HUES64 (cell line): ENCODE data around the gene SLC35E4.

Experiments
- H3K27ac ChIP-seq: 2 replicates; pipeline ENCODE4 v1.7.0; 2013; ENCODE audit warnings: low read depth, low read length, inconsistent platforms
- H3K27me3 ChIP-seq: 2 replicates; pipeline ENCODE4 v1.6.1; 2013; ENCODE audit warnings: mild to moderate bottlenecking, low read length; ENCODE audit not compliant: insufficient read depth
- H3K36me3 ChIP-seq: 2 replicates; pipeline ENCODE4 v1.6.1; 2013; ENCODE audit warnings: mild to moderate bottlenecking, low read length; ENCODE audit not compliant: insufficient read depth
- H3K4me1 ChIP-seq: 2 replicates; pipeline ENCODE4 v1.6.1; 2013; ENCODE audit warnings: mild to moderate bottlenecking, low read length, moderate library complexity; ENCODE audit not compliant: insufficient read depth
- H3K4me3 ChIP-seq: 2 replicates; pipeline ENCODE4 v1.5.1; 2013; ENCODE audit warnings: mild to moderate bottlenecking, low read length, moderate library complexity
- H3K9ac ChIP-seq: 2 replicates; pipeline ENCODE4 v1.6.1; 2013; ENCODE audit warnings: mild to moderate bottlenecking, low read depth, low read length
- H3K9me3 ChIP-seq: 2 replicates; pipeline ENCODE4 v1.6.1; 2013; ENCODE audit warnings: low read depth, low read length; ENCODE audit not compliant: insufficient read depth
- WGBS: fragments of 150-250, 120-280 bp; methylation state at CpG from one replicate; pipeline ENCODE4 v1.1.7; 2013; ENCODE audit warnings: missing lambda C conversion rate; 5-methylcytosine and 5-hydroxymethylcytosine counted together

The SLC35E4 gene

GRCh38 chr22:30652852-30653251 is 17.3 kb downstream of the SLC35E4 start:
- no peak overlapping the region for H3K9ac ChIP-seq
- H3K36me3 ChIP-seq, result no peaks in the 10 kb centered on the region
- no peaks in the 10 kb centered on the region for H3K9me3 ChIP-seq
- H3K4me1 ChIP-seq, result peaks cover 6% of the 10 kb centered on the region; the same call in 1 of the 2 replicates
- no peaks in the 10 kb centered on the region for H3K27me3 ChIP-seq
- no peak overlapping the region for H3K4me3 ChIP-seq
- H3K27ac ChIP-seq, result no peak overlapping the region
- 84% methylated on average over 2 of the region's 2 CpGs for WGBS

DNA sequence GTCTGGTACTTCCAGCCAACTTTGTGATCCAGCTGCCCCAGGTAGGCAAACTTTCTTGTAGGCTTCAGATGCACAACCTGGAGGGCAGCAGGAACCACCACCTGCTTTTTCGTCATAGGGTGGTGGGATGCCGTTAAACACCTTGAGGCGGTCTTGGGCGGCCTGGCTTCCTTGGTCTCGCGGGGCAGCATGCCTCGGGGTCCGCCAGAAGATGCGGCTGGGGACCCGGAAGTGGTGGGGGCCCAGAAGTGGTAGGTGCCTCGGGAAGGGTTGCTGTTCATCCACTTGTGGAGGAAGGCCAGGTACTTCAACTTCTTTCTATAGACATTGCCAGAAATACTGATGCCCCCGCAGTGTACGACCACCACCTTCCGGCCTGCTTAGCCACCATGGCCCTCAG is 18.8 kb downstream of the SLC35E4 start:
- Histone ChIP-seq H3K4me3 (no peak overlapping the region), H3K27ac (no peak overlapping the region), H3K36me3 (no peaks in the 10 kb centered on the region), H3K9me3 (no peaks in the 10 kb centered on the region), H3K4me1 (peaks cover 6% of the 10 kb centered on the region; the same call in 1 of the 2 replicates), H3K27me3 (no peaks in the 10 kb centered on the region), H3K9ac (no peak overlapping the region)
- WGBS, result 95% methylated on average over 14 of the region's 14 CpGs

GRCh38 chr22:30655532-30655931 is 20.0 kb downstream of the SLC35E4 start:
- H3K27ac ChIP-seq, result peak overlapping the region; percentile 81; the same call in 1 of the 2 replicates
- no peaks in the 10 kb centered on the region for H3K9me3 ChIP-seq
- H3K27me3 ChIP-seq, result no peaks in the 10 kb centered on the region
- H3K4me3 ChIP-seq, result no peak overlapping the region
- no peak overlapping the region for H3K9ac ChIP-seq
- H3K4me1 ChIP-seq, result peaks cover 6% of the 10 kb centered on the region; the same call in 1 of the 2 replicates
- 4% methylated on average over 2 of the region's 3 CpGs for WGBS
- H3K36me3 ChIP-seq, result no peaks in the 10 kb centered on the region

DNA sequence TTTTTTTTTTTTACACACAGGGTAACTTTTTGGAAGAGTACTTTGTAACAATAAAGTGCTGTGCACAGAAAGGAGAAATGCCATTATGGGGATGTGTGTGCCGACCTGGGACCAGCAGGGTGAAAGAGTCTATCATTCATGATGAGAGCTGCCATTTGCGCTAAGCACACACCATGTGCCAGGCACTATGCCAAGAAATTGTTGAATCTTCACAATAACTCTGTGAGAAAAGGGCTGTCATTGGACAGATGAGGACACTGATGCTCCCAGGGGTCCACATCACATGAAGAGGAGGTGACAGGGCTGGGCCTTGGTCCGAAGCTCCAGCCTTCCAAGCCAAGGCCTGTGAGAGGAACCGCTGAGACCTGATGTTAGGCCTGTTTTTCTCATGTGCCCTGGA is 26.5 kb downstream of the SLC35E4 start:
- Histone ChIP-seq H3K9ac (no peak overlapping the region), H3K27me3 (peaks cover 10% of the 10 kb centered on the region; the same call in 1 of the 2 replicates), H3K9me3 (no peaks in the 10 kb centered on the region), H3K4me1 (peaks cover 5% of the 10 kb centered on the region), H3K4me3 (no peak overlapping the region), H3K36me3 (no peaks in the 10 kb centered on the region), H3K27ac (no peak overlapping the region)
- whole genome bisulfite sequencing, result 95% methylated on average over 4 of the region's 4 CpGs

GRCh38 chr22:30664798-30665197 is 29.2 kb downstream of the SLC35E4 start:
- Histone ChIP-seq H3K27me3 (peaks cover 25% of the 10 kb centered on the region), H3K36me3 (no peaks in the 10 kb centered on the region), H3K4me1 (peaks cover 7% of the 10 kb centered on the region), H3K27ac (no peak overlapping the region), H3K4me3 (no peak overlapping the region), H3K9ac (no peak overlapping the region), H3K9me3 (no peaks in the 10 kb centered on the region)
- WGBS, result 97% methylated on average over 13 of the region's 13 CpGs

GRCh38 chr22:30665266-30665665 is 29.7 kb downstream of the SLC35E4 start:
- H3K4me3 ChIP-seq, result no peak overlapping the region
- H3K9me3 ChIP-seq, result no peaks in the 10 kb centered on the region
- no peaks in the 10 kb centered on the region for H3K36me3 ChIP-seq
- WGBS, result 87% methylated on average over 2 of the region's 2 CpGs
- no peak overlapping the region for H3K9ac ChIP-seq
- no peak overlapping the region for H3K27ac ChIP-seq
- peaks cover 7% of the 10 kb centered on the region for H3K4me1 ChIP-seq
- H3K27me3 ChIP-seq, result peaks cover 25% of the 10 kb centered on the region

GRCh38 chr22:30665786-30666185 is 30.2 kb downstream of the SLC35E4 start:
- Histone ChIP-seq H3K4me3 (no peak overlapping the region), H3K9ac (no peak overlapping the region), H3K27me3 (peaks cover 25% of the 10 kb centered on the region), H3K36me3 (no peaks in the 10 kb centered on the region), H3K27ac (no peak overlapping the region), H3K9me3 (no peaks in the 10 kb centered on the region), H3K4me1 (peaks cover 7% of the 10 kb centered on the region)
- WGBS, result 92% methylated on average over 4 of the region's 4 CpGs

- peak overlapping the region; percentile 48; the same call in 1 of the 2 replicates for H3K27ac ChIP-seq
- peak overlapping the region; percentile 22 for H3K9ac ChIP-seq
- no peaks in the 10 kb centered on the region for H3K36me3 ChIP-seq
- no peaks in the 10 kb centered on the region for H3K9me3 ChIP-seq
- H3K4me1 ChIP-seq, result peaks cover 7% of the 10 kb centered on the region
- 16% methylated on average over 18 of the region's 18 CpGs for WGBS
- peaks cover 25% of the 10 kb centered on the region for H3K27me3 ChIP-seq
- peak overlapping the region; percentile 77 for H3K4me3 ChIP-seq
These were observed 31.5 kb downstream of the SLC35E4 start for GRCh38 chr22:30667107-30667493.

DNA sequence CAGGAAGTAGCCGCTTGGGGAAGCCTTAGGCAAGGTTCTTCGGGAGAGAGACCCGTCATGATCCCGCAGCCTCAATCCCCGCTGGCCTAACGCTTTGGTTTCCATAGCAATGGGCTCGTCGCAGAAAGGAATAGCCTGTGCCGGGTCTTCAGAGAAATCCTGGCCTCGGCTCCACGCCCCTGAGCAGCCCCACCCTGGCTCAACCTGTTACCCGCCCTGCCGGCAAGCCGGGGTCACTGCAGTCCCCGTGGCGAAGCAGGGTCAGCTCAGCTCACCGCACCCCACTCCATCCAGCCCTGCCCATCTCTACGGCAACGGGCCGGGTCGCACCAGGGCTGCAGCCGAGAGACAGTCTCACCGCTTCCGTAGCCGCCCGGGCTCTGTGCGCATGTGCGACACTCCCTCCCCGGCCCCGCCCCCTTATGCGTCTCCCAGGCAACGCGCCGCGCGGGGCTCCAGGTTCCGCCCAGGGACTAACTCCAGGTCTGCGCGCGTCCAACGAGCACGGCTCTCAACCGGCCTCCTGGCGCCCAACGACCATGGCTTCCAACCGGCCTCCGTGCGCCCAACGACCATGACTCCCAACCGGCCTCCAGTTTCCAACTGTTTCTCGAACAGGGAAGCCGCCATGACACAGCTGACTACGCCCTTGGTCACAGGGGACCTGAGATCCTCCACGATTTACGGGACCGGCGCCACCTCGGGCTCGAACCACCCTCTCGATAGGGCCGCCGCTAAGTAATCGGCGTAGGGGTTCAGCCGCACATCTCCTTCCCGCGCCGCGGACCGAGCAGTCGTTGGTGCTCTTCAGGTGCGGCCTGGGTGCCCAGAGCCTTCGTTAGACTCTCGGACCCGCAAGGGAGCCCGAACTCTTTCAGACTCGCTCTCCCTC is 32.2 kb downstream of the SLC35E4 start, which contains the start of gene DUSP18:
Gene DUSP18 (minus strand): TSS at position 382 of the 892 bp plus-strand sequence. CDS start 3,872 bp downstream, outside the sequence.
- Histone ChIP-seq H3K9ac (peak within 1 kb of the TSS; percentile 64), H3K36me3 (no peaks in the 10 kb centered on the region), H3K9me3 (no peaks in the 10 kb centered on the region), H3K4me3 (peak within 1 kb of the TSS; percentile 77), H3K27ac (peak within 1 kb of the TSS; percentile 48; the same call in 1 of the 2 replicates), H3K4me1 (peaks cover 7% of the 10 kb centered on the region), H3K27me3 (peaks cover 25% of the 10 kb centered on the region)
- under 1% methylated on average over 77 of the region's 77 CpGs for WGBS

GRCh38 chr22:30668386-30668710 is 32.8 kb downstream of the SLC35E4 start:
- peaks cover 25% of the 10 kb centered on the region for H3K27me3 ChIP-seq
- no peak overlapping the region for H3K27ac ChIP-seq
- H3K9me3 ChIP-seq, result no peaks in the 10 kb centered on the region
- 12% methylated on average over 10 of the region's 10 CpGs for WGBS
- H3K4me3 ChIP-seq, result peak overlapping the region; percentile 77
- H3K4me1 ChIP-seq, result peaks cover 7% of the 10 kb centered on the region
- H3K9ac ChIP-seq, result peak overlapping the region; percentile 64
- no peaks in the 10 kb centered on the region for H3K36me3 ChIP-seq

DNA sequence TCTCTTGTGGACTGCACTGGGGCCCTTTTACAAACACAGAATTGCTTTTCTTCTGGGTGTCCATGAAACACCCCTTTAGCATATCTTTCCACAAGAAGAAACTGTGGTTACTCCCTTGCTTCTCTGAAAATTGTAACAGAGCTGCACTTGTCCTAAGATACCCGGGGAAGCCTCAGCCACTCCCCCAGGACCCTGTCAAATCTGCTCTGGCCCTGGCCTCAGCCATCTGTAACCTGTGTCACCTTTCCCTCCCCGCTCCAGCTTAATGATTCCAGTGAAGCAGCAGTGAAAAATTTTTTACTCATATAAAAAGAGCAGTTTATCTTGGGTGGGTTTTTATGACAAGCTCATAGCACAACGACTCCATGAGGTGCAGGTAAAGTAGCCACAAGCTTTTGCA is 35.5 kb downstream of the SLC35E4 start:
- Histone ChIP-seq H3K9ac (no peak overlapping the region), H3K9me3 (no peaks in the 10 kb centered on the region), H3K4me1 (peaks cover 7% of the 10 kb centered on the region), H3K36me3 (no peaks in the 10 kb centered on the region), H3K27me3 (peaks cover 23% of the 10 kb centered on the region), H3K4me3 (no peak overlapping the region), H3K27ac (no peak overlapping the region)
- WGBS, result 87% methylated on average over 3 of the region's 3 CpGs
